Neuronal stem cell (in vitro differentiated cells): ENCODE measurements around the gene TICRR.

Experiments used
- DNase-seq: peaks from one replicate; pipeline ENCODE4 v3.0.0-alpha.2; 2013; ENCODE audit warnings: low spot score
- H2AFZ ChIP-seq: one replicate; pipeline ENCODE4 v1.6.1; 2013; ENCODE audit warnings: mild to moderate bottlenecking, low read length, inconsistent platforms
- H2AK5ac ChIP-seq: 2 replicates; pipeline ENCODE4 v1.6.1; 2013; ENCODE audit warnings: low read depth, mild to moderate bottlenecking, inconsistent platforms, low read length, moderate library complexity, mixed read lengths
- H2BK120ac ChIP-seq: 2 replicates; pipeline ENCODE4 v1.6.1; 2013; ENCODE audit warnings: low read depth, mild to moderate bottlenecking, inconsistent platforms, low read length, moderate library complexity, mixed read lengths
- H2BK12ac ChIP-seq: one replicate; pipeline ENCODE4 v1.6.1; 2013; ENCODE audit warnings: low read length, inconsistent platforms
- H2BK15ac ChIP-seq: 2 replicates; pipeline ENCODE4 v1.6.1; 2013; ENCODE audit warnings: mild to moderate bottlenecking, low read length, inconsistent platforms, mixed read lengths
- H2BK5ac ChIP-seq: one replicate; pipeline ENCODE4 v1.6.1; 2013; ENCODE audit warnings: inconsistent platforms, mild to moderate bottlenecking, low read length, moderate library complexity
- H3K14ac ChIP-seq: one replicate; pipeline ENCODE4 v1.6.1; 2013; ENCODE audit warnings: low read length, inconsistent platforms
- H3K18ac ChIP-seq: 2 replicates; pipeline ENCODE4 v1.6.1; 2013; ENCODE audit warnings: low read length, inconsistent platforms
- H3K23ac ChIP-seq: 2 replicates; pipeline ENCODE4 v1.6.1; 2013; ENCODE audit warnings: low read depth, mild to moderate bottlenecking, mixed read lengths, low read length, inconsistent platforms; ENCODE audit not compliant: poor library complexity
- H3K27ac ChIP-seq: replicated peaks from 3 replicates; pipeline ENCODE4 v1.5.1; 2013; ENCODE audit warnings: low read length, inconsistent platforms
- H3K27me3 ChIP-seq, 3 experiments: 2 replicates each; pipeline ENCODE4 v1.6.1; 2013; ENCODE audit warnings: low read length in 3 of 3, mild to moderate bottlenecking in 2 of 3, inconsistent platforms in 1 of 3, low read depth in 1 of 3, mixed read lengths in 1 of 3, moderate library complexity in 1 of 3; ENCODE audit not compliant: control insufficient read depth in 3 of 3, insufficient read depth in 3 of 3
- H3K36me3 ChIP-seq, 2 donors: replicated peaks in 1 of 2; 2 replicates each; pipeline ENCODE4 v1.6.1; 2013; ENCODE audit warnings: low read length in 2 of 2; ENCODE audit not compliant: control insufficient read depth in 2 of 2, insufficient read depth in 2 of 2
- H3K4ac ChIP-seq: 2 replicates; pipeline ENCODE4 v1.6.1; 2013; ENCODE audit warnings: inconsistent platforms, mild to moderate bottlenecking, low read length, moderate library complexity
- H3K4me1 ChIP-seq, 2 donors: 1 replicate in 1 of 2; 2 replicates in 1 of 2; pipeline ENCODE4 v1.6.1; 2013; ENCODE audit warnings: low read length in 2 of 2, low read depth in 1 of 2; ENCODE audit not compliant: control insufficient read depth in 2 of 2, insufficient read depth in 1 of 2
- H3K4me2 ChIP-seq: one replicate; pipeline ENCODE4 v1.6.1; 2013; ENCODE audit warnings: mild to moderate bottlenecking, low read length, inconsistent platforms; ENCODE audit not compliant: insufficient read depth, poor library complexity, severe bottlenecking
- H3K4me3 ChIP-seq, 2 donors: 2 replicates each; pipeline ENCODE4 v1.5.1; 2013; ENCODE audit warnings: low read length in 2 of 2, mild to moderate bottlenecking in 2 of 2, inconsistent platforms in 1 of 2, moderate library complexity in 1 of 2
- H3K79me1 ChIP-seq: one replicate; pipeline ENCODE4 v1.6.1; 2013; ENCODE audit warnings: low read depth, mild to moderate bottlenecking, inconsistent platforms, low read length, moderate library complexity
- H3K9ac ChIP-seq: one replicate; pipeline ENCODE4 v1.6.1; 2013; ENCODE audit warnings: mild to moderate bottlenecking, low read depth, low read length, inconsistent platforms; ENCODE audit not compliant: poor library complexity
- H3K9me3 ChIP-seq, 2 donors: replicated peaks in 1 of 2; 2 replicates each; pipeline versions ENCODE3 to v1.6.1; 2013; ENCODE audit warnings: low read length in 2 of 2, mild to moderate bottlenecking in 2 of 2, inconsistent platforms in 1 of 2, low read depth in 1 of 2, mixed read lengths in 1 of 2, moderate library complexity in 1 of 2; ENCODE audit not compliant: control insufficient read depth in 2 of 2, insufficient read depth in 1 of 2
- H4K8ac ChIP-seq: one replicate; pipeline ENCODE4 v1.6.1; 2013; ENCODE audit warnings: low read depth, mild to moderate bottlenecking, inconsistent platforms, low read length, moderate library complexity
- H4K91ac ChIP-seq: one replicate; pipeline ENCODE4 v1.6.1; 2013; ENCODE audit warnings: low read length, low read depth, mild to moderate bottlenecking, inconsistent platforms; ENCODE audit not compliant: poor library complexity
- WGBS, 2 donors: extraction: QIAGEN DNeasy Blood & Tissue Kit; methylation state at CpG; one replicate each; pipeline ENCODE4 v1.1.7; 2013; ENCODE audit warnings: missing lambda C conversion rate in 2 of 2, mixed read lengths in 1 of 2; ENCODE audit not compliant: insufficient read length in 2 of 2, insufficient replicate concordance in 1 of 2; ENCODE audit errors: extremely low coverage in 2 of 2; 5-methylcytosine and 5-hydroxymethylcytosine counted together

TICRR gene

DNA sequence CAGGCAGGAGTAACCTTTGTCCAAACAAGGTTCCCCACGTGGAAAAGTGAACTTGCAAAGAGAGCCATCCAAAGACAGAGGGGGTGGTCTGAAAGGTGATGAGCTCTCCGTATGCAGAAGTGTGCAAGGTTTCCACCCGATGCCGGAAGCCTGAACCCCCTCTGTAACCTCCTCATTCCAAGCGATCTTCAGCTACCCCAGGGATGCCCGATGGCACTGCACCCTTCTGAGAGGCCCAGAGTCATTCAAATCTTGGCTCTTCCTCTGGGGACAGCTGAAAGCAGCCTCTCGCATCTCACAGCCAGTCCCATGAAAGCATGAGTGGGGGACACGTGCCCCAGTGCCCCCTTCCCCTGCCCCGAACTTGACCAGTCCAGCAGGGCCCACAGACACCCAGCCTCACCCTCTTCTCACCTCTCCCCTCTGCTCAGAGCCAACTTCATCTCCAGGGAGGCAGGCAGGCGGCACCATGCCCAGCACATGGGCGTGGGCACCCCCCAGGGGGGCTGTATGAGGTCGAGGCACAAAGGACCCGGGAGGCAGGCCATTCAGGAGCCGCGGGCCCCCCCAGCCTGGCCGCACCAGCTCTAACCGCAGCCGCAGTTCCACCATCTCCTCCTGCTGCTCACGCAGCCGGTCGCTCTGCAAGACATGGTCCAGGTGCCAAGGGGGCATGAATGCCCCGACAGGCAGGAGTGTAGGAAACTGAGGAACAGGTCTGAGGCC lies 71.3 kb downstream of the TICRR start:
- Histone ChIP-seq H2AK5ac (no peak overlapping the region), H3K4me1 (peaks cover 0 to 1% of the 10 kb centered on the region in 2 donors), H3K36me3 (peaks cover 22 to 37% of the 10 kb centered on the region in 2 donors), H3K9ac (no peak overlapping the region), H4K91ac (no peak overlapping the region), H3K9me3 (peaks cover 0 to 1% of the 10 kb centered on the region in 2 donors), H2BK5ac (no peak overlapping the region), H3K4me3 (no peak overlapping the region), H3K27me3 (no peaks in the 10 kb centered on the region), H4K8ac (no peak overlapping the region), H3K23ac (no peak overlapping the region), H2AFZ (no peak overlapping the region), H3K4ac (no peak overlapping the region), H3K4me2 (no peak overlapping the region), H2BK15ac (no peak overlapping the region), H3K14ac (no peak overlapping the region), H3K27ac (no peak overlapping the region), H2BK120ac (no peak overlapping the region), H2BK12ac (no peak overlapping the region), H3K18ac (no peak overlapping the region), H3K79me1 (peaks cover 1% of the 10 kb centered on the region)
- no CpG with 5 or more reads among the region's 22 CpGs for WGBS, 2 donors
- no peak for DNase-seq

DNA sequence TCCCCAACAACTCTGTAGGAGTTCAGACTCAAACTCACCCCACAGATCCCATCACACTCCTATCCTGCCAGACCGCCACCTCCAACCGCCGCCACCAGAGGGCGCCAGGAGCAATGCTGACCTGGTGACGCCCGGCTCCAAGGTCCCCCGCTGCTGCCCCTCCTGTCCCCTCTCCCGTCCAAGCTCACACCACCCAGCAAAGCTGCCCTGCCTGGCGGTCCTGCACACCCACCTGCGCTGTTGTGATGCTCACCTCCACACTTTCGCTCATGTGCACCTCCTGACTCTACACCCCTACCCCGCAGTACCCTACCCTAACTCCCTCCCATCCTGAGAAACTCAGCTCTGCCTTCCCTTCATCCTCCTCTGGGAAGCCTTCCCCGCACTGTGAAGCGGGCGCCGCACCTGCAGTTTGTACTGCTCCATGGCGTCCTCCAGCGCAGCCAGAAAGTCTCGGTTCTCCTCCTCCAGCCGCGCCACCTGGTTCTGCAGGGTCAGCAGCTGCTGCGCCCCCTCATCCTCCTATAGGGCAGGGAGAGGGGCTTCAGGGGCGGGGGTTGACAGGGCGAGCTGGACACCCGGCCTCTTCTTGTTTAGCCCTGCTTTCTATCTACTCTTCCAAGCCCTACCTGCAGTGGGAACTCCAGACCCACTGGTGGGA lies 72.1 kb downstream of the TICRR start:
- Histone ChIP-seq H3K36me3 (peaks cover 18 to 37% of the 10 kb centered on the region in 2 donors), H2BK120ac (no peak overlapping the region), H3K4me1 (peaks cover 0 to 1% of the 10 kb centered on the region in 2 donors), H2BK5ac (no peak overlapping the region), H2AK5ac (no peak overlapping the region), H4K91ac (no peak overlapping the region), H3K4me2 (no peak overlapping the region), H3K23ac (no peak overlapping the region), H3K79me1 (peaks cover 5% of the 10 kb centered on the region), H3K27ac (no peak overlapping the region), H2AFZ (no peak overlapping the region), H3K9ac (no peak overlapping the region), H3K14ac (no peak overlapping the region), H3K27me3 (no peaks in the 10 kb centered on the region), H3K4ac (no peak overlapping the region), H3K4me3 (no peak overlapping the region), H3K18ac (no peak overlapping the region), H3K9me3 (no peaks in the 10 kb centered on the region), H2BK12ac (no peak overlapping the region), H4K8ac (no peak overlapping the region), H2BK15ac (no peak overlapping the region)
- no CpG with 5 or more reads among the region's 25 CpGs for WGBS, 2 donors
- peak; percentile 64 for DNase-seq

DNA sequence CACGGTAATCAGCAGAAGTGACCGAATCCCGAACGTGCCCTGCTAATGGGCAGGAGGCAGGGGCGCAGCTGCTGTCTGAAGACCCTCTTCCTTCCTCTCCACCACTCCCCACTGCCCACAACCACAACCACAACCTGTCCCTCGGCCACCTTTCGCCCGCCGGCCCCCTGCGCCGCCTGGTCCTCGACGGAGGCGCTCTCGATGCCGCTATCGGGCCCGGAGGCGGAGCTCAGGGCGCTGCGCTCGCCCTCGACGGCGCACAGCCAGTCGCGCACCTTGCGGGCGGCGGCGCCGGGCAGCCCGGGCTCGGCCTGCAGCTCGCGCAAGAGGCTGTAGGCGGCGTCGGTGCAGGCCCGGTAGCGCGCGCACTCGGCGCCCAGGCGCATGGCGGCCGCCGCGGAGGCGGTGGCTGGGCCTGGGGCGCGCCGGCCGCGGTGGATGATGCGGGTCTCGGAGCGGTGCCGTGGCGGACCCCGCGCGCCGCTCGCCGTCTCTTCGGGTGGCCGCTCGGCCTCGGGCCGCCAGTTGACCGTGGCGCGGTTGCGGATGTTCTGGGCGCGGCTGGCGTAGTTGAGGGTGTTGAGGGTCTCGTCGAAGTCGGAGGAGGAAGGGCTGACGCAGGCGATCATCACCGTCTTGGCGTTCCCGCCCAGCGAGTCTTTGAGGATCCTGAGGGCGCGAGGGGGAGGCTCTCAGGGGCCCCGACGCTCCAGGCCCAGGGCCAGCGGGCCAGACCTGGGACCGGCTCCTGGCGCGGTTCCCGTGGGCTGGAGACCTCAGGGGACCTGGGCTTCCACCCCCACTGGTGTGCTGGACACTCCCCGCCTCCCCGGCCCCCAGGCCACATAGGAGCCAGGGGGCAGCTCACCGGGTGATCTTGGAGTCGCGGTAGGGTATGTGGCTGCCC lies 73.1 kb downstream of the TICRR start:
- H2BK120ac ChIP-seq: no peak overlapping the region
- no peaks in the 10 kb centered on the region for H3K27me3 ChIP-seq
- H3K9me3 ChIP-seq: no peaks in the 10 kb centered on the region
- H3K4me1 ChIP-seq: peaks cover 0 to 1% of the 10 kb centered on the region in 2 donors
- no peak overlapping the region for H3K4me2 ChIP-seq
- H4K91ac ChIP-seq: no peak overlapping the region
- H2BK12ac ChIP-seq: no peak overlapping the region
- no peak overlapping the region for H4K8ac ChIP-seq
- no peak overlapping the region for H3K9ac ChIP-seq
- H3K27ac ChIP-seq: no peak overlapping the region
- DNase-seq: no peak
- H2BK5ac ChIP-seq: no peak overlapping the region
- H3K23ac ChIP-seq: no peak overlapping the region
- no peak overlapping the region for H3K4ac ChIP-seq
- no peak overlapping the region for H3K4me3 ChIP-seq
- no peak overlapping the region for H2BK15ac ChIP-seq
- no peak overlapping the region for H3K18ac ChIP-seq
- no CpG with 5 or more reads among the region's 102 CpGs for WGBS, 2 donors
- no peak overlapping the region for H2AFZ ChIP-seq
- H3K36me3 ChIP-seq: peaks cover 22 to 39% of the 10 kb centered on the region in 2 donors
- peaks cover 8% of the 10 kb centered on the region for H3K79me1 ChIP-seq
- no peak overlapping the region for H2AK5ac ChIP-seq
- no peak overlapping the region for H3K14ac ChIP-seq
